Femur (tissue), 1 donor: Measurements from ENCODE around the gene ETFA.
"Not testable (repeated sequence)": the region's sequence is repeated elsewhere in the genome, so short reads cannot be mapped to it uniquely, and the experiment has no call there.

Experiments used
- DNase-seq: peaks from one replicate; pipeline ENCODE4 v3.0.0-alpha.2; 2017

The ETFA gene

GRCh38 chr15:76267077-76267476, 44.2 kb downstream of the ETFA start:
- no peak for DNase-seq

GRCh38 chr15:76265769-76266168, 45.5 kb downstream of the ETFA start:
- not testable (repeated sequence) for DNase-seq

DNA sequence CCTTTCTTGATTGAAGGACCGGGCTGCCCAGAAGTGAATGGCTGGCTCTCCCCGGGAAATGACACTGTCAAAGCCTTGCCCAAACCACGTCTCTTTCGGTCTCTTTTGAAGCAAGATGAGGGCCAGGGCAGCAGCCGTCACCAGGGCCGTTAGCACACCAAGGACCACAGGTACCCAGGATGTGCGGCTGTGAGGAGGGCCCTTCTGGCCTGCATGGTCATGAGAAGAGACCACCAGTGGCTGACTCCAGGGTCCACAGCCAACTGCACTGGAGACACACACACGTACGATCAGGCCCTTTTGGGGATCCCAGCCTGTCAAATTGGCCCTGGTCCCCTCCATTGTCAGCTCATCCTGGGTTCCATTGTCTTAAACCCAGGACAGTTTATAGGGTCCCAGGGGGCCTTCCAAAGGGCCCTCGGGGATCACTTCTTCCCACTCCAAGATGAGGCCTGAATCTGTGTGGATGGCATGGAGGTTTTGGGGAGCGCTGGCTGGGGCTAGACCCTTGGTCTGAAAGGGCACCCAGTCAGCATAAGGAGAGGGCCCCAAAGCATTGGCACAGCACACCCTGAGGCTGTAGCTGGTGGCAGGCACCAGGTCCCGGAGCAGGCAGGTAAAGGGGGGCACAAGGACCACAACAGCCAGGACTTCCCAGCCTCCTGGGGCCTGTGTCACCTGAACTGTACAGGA, 50.9 kb downstream of the ETFA start:
- no peak for DNase-seq

DNA sequence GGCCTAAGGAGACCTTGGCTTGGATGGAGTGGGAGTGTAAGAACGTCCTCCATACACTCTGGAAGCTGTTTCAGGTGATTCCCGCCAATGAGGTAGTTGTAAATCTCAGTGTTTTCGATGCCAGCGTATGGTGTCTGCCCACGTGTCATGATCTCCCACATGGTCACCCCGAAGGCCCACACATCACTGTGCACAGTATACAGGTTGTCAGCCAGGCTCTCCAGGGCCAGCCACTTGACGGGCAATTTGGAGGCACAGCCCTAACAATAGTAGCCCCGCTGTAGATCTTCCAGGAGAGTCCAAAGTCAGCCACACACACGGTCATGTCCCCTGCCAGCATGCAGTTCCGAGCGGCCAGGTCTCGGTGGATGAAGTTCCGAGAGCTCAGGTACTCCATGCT, 51.9 kb downstream of the ETFA start:
- DNase-seq, result no peak

DNA sequence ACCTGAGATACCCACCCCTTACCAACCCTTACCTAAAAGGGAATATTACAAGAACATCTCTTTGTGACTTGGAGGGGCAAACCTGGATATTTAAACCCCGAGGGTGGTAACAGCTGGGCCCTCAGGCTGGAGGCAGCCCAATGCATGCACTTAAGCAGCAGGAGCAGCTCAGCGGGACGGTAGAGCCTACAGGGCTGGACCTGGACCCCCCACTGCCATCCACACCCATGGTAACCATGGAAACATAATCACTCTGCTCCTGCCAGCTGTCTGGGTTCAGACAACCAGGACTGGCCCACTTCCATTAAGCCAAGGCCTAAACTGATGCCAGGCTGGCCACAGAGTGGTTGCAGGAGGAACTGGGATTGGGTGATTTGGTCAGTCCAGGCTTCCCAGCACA, 52.8 kb downstream of the ETFA start:
- no peak for DNase-seq

DNA sequence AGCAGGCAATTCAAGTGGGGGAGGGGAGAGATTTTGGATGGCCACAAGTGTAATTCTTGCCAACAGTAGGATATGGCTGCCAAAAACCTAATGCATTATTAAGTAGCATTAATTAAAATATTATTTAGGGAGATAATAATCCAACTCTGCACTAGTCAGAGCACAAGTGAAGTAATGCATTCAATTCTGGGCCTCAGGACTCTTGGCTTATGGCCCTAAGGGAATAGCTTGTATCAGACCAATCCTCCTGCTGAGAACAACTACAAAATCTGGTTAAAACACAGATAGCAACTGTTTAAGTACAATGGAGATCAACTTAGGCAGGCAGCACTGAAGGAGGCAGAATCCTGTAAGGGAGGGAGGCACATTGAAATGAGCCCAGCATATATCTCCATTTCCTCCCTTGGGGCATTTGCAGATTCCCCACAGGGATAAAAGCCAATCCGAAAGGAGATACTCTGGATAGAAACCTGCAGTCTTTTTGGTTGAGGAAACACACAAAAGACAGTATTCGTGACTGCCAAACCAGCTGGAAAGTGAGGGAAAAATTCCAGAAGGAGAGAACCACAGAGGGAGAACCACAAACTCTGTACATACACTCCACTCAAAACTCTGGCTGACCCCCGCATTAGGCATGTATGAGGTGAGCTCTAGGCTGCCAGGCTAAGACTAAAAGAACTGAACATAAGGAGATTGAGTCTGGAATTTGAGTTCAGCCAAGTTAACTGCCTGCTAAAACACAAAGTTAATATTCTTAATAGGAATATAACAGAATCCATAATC, 57.4 kb downstream of the ETFA start:
- DNase-seq, result no peak

- no peak for DNase-seq
These were observed 59.0 kb downstream of the ETFA start for GRCh38 chr15:76252249-76252648.

DNA sequence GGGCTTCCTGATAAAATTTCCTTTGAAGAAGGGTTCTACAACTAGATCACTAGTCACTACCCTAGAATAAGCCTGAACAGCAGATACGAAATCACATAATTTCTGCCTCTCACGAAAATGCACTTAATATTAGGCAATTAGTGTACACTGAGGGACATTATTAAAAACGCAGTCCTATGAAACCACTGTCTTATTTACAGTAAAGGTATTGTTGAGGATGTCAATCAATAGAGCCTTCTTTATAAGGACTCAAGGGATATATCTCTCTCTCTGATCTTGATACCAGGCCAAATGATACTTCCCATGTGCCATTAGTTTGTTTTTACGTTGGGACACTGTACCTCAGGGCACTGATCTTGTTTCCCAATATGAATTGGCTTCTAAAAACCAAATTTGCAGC, 59.6 kb downstream of the ETFA start:
- no peak for DNase-seq

GRCh38 chr15:76245072-76245610, 66.1 kb downstream of the ETFA start:
- no peak for DNase-seq

- DNase-seq, result no peak
These were observed 71.5 kb downstream of the ETFA start for GRCh38 chr15:76239786-76240185.

GRCh38 chr15:76236350-76236749, 74.9 kb downstream of the ETFA start:
- no peak for DNase-seq

GRCh38 chr15:76235186-76235826, 76.0 kb downstream of the ETFA start:
- no peak for DNase-seq

DNA sequence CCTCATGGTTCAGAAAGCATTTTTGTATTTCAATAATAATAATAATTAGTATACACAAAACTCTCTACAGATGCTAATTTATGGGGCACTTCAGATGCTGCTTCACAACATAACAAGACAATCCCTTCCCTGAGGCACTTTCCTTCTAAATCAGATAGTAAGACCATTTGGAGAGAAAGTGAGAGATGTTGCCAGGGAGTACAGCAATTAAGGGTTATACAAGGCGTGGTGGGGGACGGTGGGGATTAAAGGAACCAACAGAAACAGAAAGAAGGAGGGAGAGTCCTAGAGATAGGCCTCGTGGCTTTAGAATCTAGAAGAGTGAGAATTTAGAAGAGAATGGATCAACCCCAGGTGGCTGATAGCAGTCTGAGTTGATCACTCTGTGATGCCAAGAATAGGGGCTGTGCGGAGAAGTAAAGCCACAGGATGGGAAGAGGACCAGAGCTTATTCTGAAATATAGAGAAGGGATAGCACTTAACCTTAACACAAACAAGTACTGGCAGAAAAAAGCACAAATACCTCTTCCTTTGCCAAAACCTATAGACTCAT, 76.9 kb downstream of the ETFA start:
- no peak for DNase-seq

DNA sequence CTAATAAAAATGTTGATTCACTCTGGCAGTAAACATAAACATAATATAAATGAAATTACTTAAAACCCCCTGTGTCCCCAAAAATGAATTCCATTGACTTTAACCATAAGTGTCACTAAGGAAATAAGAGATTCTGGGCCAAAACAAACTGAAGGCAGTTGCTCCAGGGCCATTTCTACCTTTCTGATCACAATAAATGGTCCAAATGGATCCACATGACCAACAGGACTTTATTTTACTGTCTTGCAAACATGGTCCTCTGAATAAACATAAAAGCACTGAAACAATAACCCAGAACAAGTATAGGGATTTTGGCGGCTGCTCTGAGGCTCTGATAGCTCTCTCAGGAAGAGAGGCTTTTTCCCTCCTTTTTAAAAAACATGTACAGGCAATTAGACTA, 77.3 kb downstream of the ETFA start:
- no peak for DNase-seq

DNA sequence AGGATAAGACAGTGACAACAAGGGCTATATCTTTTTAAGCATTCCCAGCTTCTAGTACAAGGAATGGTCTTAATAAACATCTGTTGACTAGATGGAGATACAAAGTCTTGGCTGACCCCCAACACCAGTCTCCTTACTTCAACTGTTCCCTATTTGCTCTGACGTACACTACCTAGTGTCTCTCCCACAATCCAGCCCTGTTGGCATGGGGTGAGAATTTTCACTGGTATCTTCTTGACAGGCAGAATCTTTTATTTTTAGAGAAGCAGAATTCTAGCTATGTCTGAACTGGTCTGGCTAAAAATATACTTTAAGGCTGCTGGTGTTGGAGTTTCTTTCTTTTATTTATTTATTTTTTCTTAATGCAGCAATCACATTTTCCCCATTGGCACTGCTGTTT, 82.0 kb downstream of the ETFA start:
- DNase-seq, result no peak

- no peak for DNase-seq
These were observed 87.7 kb downstream of the ETFA start for GRCh38 chr15:76223521-76223920.

GRCh38 chr15:76222159-76222558, 89.1 kb downstream of the ETFA start:
- DNase-seq, result no peak

GRCh38 chr15:76221085-76221767, 90.0 kb downstream of the ETFA start:
- DNase-seq, result no peak

DNA sequence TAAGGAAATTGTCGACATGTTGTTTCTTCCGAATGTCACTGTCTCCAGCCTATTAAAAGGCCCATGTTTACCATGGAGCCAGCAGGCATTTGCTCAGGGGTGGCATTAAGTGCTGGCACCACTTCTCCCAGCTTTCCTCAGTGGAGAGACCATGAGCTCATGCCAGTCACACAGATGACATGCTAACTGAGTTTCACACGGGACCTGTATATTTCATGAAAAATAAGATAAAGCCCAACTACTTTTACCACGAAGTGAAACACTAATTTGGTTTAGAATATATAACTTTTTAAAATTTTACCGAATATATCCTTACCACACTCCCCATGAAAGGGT, 93.4 kb downstream of the ETFA start:
- no peak for DNase-seq

- DNase-seq, result no peak
These were observed 94.0 kb downstream of the ETFA start for GRCh38 chr15:76217029-76217881.

DNA sequence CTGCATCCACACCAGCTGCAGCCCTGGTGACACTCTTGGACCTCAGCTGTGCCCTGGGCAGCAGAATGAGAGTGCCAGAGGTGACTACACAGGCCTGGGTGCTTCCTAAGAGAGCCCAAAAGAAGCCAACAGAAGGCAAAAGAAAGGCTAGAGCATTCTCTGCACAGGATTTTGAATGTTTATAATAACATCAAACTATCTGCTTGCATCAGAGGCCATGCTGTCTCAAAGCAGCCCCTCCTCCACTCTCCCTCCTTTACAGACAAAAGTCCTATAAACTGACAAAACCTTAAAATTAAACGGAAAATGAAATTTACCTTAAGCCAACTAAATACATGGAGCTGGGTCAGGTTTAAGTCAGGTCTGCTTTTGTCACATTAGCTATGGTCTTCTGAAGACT, 95.6 kb downstream of the ETFA start:
- no peak for DNase-seq

DNA sequence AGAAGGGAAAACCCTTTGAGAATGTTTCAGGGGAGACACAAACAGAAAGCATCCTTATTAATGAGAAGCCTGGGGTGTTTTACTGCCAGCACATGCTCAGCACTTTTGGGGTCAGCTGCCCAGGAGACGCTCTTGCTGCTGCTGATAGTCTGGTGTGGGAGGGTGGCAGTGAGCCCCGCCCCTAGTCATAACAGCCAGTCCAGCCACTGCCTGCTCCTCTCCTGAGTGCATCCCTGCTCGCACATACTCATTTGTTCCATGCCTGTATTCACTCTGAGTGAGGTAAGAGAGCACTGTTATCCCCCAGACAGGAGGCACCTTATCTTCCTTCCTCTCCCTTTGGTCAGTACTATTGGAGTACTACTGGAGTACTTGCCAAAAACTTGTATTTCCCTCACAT, 101.3 kb downstream of the ETFA start:
- DNase-seq, result no peak
